Stimulated activated naive B cell treated with anti-CD40 and anti-IgM and Interleukin-4, amounts not matched to agents 10 μg/mL and 1 μg/mL and 100 μg/mL, for 72 hours (primary cell): ENCODE data around the gene HS3ST3A1.

Experiments used
- ATAC-seq, 2 donors: fragments of 150-1000 bp; cut with Tn5 transposase; replicated peaks; 2 replicates each; pipeline ENCODE4 v1.10.0; 2021; ENCODE audit warnings: moderate library complexity in 1 of 2
- DNase-seq: peaks from one replicate; pipeline ENCODE4 v3.0.0; 2021
- H3K27ac Mint-ChIP-seq: one replicate; pipeline ENCODE4 v1.8.0; 2022; ENCODE audit warnings: mild to moderate bottlenecking, mixed read lengths
- H3K27me3 Mint-ChIP-seq, 2 donors: one replicate each; pipeline ENCODE4 v1.8.0; 2022; ENCODE audit warnings: mixed read lengths in 2 of 2
- H3K36me3 Mint-ChIP-seq, 2 donors: one replicate each; pipeline ENCODE4 v1.8.0; 2022; ENCODE audit warnings: mixed read lengths in 2 of 2, mild to moderate bottlenecking in 1 of 2
- H3K4me1 Mint-ChIP-seq, 2 donors: one replicate each; pipeline ENCODE4 v1.8.0; 2022; ENCODE audit warnings: mixed read lengths in 2 of 2, mild to moderate bottlenecking in 1 of 2
- H3K4me3 Mint-ChIP-seq, 2 donors: one replicate each; pipeline ENCODE4 v1.8.0; 2022; ENCODE audit warnings: mild to moderate bottlenecking in 2 of 2, mixed read lengths in 2 of 2, moderate library complexity in 1 of 2
- H3K9me3 Mint-ChIP-seq, 2 donors: one replicate each; pipeline ENCODE4 v1.8.0; 2022; ENCODE audit warnings: mixed read lengths in 2 of 2, mild to moderate bottlenecking in 1 of 2

The HS3ST3A1 gene

DNA sequence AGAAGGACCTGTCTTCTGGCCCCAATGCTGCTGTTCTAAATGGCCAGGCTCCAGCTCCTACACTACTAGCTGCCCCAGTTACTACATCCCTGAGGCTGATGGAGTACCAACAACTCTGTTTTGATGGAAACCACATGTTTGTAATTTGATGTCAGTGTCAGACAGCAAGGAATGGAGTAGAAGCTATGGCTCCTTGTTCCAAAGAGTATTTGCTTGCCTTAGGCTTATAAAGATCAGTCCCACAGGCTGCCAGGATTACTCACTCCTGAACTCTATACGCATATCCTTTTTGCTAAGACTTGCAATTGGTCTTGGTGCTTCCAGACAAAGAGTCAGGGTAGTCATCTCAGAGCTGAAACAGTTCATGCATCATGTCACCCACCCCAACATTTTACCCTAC is 139.6 kb downstream of the HS3ST3A1 start:
- H3K4me1 Mint-ChIP-seq, result no peaks in the 10 kb centered on the region
- H3K9me3 Mint-ChIP-seq, result peaks cover 2 to 3% of the 10 kb centered on the region in 2 donors
- no peaks in the 10 kb centered on the region for H3K36me3 Mint-ChIP-seq
- H3K27me3 Mint-ChIP-seq, result no peaks in the 10 kb centered on the region
- DNase-seq (no peak), ATAC-seq (no peak)
- H3K27ac Mint-ChIP-seq, result no peak overlapping the region
- no peak overlapping the region for H3K4me3 Mint-ChIP-seq

- H3K27ac Mint-ChIP-seq, result no peak overlapping the region
- no peak for ATAC-seq
Measured at GRCh38 chr17:13460261-13461000, 141.3 kb downstream of the HS3ST3A1 start.

GRCh38 chr17:13457783-13458182 is 143.9 kb downstream of the HS3ST3A1 start:
- DNase-seq (no peak), ATAC-seq (no peak)
- no peaks in the 10 kb centered on the region for H3K4me1 Mint-ChIP-seq
- no peak overlapping the region for H3K4me3 Mint-ChIP-seq
- H3K36me3 Mint-ChIP-seq, result no peaks in the 10 kb centered on the region
- H3K27me3 Mint-ChIP-seq, result no peaks in the 10 kb centered on the region
- no peak overlapping the region for H3K27ac Mint-ChIP-seq
- no peaks in the 10 kb centered on the region for H3K9me3 Mint-ChIP-seq

More at GRCh38 chr17:13460261-13461000, 141.3 kb downstream of the HS3ST3A1 start:
- Mint-ChIP-seq H3K4me1 (no peaks in the 10 kb centered on the region), H3K27me3 (no peaks in the 10 kb centered on the region), H3K9me3 (peaks cover 2 to 3% of the 10 kb centered on the region in 2 donors), H3K36me3 (no peaks in the 10 kb centered on the region), H3K4me3 (no peak overlapping the region)
- no peak for DNase-seq
